Nephron (organoid): ENCODE results near the gene TMEM61.

ENCODE experiments used
- H3K27ac Mint-ChIP-seq, 3 experiments: 2 replicates each; pipeline ENCODE4 v1.8.0; 2020; ENCODE audit warnings: mixed read lengths in 3 of 3, mild to moderate bottlenecking in 2 of 3, moderate library complexity in 1 of 3
- H3K27me3 Mint-ChIP-seq: 2 replicates; pipeline ENCODE4 v1.8.0; 2021; ENCODE audit warnings: low read depth, mild to moderate bottlenecking, moderate library complexity, mixed read lengths
- H3K36me3 Mint-ChIP-seq: 2 replicates; pipeline ENCODE4 v1.8.0; 2020; ENCODE audit warnings: low read depth, mixed read lengths
- H3K4me1 Mint-ChIP-seq: 2 replicates; pipeline ENCODE4 v1.8.0; 2020; ENCODE audit warnings: mixed read lengths
- H3K4me3 Mint-ChIP-seq, 3 experiments: 2 replicates each; pipeline ENCODE4 v1.8.0; 2020; ENCODE audit warnings: mild to moderate bottlenecking in 3 of 3, mixed read lengths in 3 of 3, moderate library complexity in 2 of 3
- H3K9me3 Mint-ChIP-seq: 2 replicates; pipeline ENCODE4 v1.8.0; 2020; ENCODE audit warnings: mixed read lengths
- TF ChIP-seq, protein P1 (sequence below), 3 experiments: fragments of 200-600 bp; sonication (generic); IDR thresholded peaks; one replicate each; pipeline ENCODE4 v1.5.0; 2021; ENCODE audit warnings: antibody characterized with exemption in 3 of 3; ENCODE audit not compliant: unreplicated experiment in 3 of 3

The TMEM61 gene

DNA sequence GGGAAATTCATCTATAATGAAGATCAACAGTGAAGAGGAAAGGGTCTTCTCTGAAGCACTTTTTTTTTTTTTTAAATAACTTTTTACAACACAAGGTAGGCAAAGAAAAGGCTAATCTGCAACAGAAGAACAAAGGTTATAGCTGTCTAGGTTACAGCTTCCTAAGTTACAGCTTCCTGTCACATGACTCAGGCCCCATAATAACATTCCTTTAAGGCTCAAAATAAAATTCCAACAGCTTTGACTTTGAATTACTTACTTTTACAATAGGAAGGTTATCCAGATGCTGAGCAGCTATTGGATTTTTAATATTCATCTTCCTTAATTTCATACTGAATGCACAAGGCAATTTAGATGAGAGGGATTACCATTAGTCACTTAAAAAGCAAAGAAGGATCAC lies 40.4 kb upstream of the TMEM61 start:
- H3K9me3 Mint-ChIP-seq = peaks cover 2% of the 10 kb centered on the region
- H3K4me1 Mint-ChIP-seq = peaks cover 36% of the 10 kb centered on the region
- H3K27me3 Mint-ChIP-seq = peaks cover 4% of the 10 kb centered on the region
- peak overlapping the region in 2 of 3 experiments; percentile 39 to 82 for H3K27ac Mint-ChIP-seq
- no peak overlapping the region for H3K4me3 Mint-ChIP-seq
- H3K36me3 Mint-ChIP-seq = no peaks in the 10 kb centered on the region
- TF ChIP-seq, protein P1, sequence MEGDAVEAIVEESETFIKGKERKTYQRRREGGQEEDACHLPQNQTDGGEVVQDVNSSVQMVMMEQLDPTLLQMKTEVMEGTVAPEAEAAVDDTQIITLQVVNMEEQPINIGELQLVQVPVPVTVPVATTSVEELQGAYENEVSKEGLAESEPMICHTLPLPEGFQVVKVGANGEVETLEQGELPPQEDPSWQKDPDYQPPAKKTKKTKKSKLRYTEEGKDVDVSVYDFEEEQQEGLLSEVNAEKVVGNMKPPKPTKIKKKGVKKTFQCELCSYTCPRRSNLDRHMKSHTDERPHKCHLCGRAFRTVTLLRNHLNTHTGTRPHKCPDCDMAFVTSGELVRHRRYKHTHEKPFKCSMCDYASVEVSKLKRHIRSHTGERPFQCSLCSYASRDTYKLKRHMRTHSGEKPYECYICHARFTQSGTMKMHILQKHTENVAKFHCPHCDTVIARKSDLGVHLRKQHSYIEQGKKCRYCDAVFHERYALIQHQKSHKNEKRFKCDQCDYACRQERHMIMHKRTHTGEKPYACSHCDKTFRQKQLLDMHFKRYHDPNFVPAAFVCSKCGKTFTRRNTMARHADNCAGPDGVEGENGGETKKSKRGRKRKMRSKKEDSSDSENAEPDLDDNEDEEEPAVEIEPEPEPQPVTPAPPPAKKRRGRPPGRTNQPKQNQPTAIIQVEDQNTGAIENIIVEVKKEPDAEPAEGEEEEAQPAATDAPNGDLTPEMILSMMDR (IDR thresholded peaks at IDR 0.05; ENCODE audit: unreplicated experiment in 3 of 3) = no peak

DNA sequence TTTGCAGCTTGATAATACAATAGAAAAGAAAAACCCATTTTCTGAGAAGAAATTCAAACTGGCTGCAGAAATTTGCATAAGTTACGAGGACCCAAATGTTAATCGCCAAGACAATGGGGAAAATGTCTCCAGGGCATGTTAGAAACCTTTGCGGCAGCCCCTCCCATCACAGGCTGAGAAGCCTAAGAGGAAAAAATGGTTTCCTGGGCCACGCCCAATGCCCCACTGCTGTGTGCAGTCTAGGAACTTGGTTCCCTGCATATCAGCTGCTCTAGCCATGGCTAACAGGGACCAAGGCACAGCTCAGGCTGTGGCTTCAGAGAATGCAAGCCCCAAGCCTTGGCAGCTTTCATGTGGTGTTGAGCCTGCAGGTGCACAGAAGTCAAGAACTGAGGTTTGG lies 37.5 kb upstream of the TMEM61 start:
- TF ChIP-seq, protein P1 (IDR thresholded peaks at IDR 0.05; ENCODE audit: unreplicated experiment in 3 of 3) = no peak
- Mint-ChIP-seq H3K27ac (no peak overlapping the region), H3K4me3 (no peak overlapping the region), H3K36me3 (no peaks in the 10 kb centered on the region), H3K9me3 (peaks cover 2% of the 10 kb centered on the region), H3K27me3 (peaks cover 7% of the 10 kb centered on the region), H3K4me1 (peaks cover 19% of the 10 kb centered on the region)

DNA sequence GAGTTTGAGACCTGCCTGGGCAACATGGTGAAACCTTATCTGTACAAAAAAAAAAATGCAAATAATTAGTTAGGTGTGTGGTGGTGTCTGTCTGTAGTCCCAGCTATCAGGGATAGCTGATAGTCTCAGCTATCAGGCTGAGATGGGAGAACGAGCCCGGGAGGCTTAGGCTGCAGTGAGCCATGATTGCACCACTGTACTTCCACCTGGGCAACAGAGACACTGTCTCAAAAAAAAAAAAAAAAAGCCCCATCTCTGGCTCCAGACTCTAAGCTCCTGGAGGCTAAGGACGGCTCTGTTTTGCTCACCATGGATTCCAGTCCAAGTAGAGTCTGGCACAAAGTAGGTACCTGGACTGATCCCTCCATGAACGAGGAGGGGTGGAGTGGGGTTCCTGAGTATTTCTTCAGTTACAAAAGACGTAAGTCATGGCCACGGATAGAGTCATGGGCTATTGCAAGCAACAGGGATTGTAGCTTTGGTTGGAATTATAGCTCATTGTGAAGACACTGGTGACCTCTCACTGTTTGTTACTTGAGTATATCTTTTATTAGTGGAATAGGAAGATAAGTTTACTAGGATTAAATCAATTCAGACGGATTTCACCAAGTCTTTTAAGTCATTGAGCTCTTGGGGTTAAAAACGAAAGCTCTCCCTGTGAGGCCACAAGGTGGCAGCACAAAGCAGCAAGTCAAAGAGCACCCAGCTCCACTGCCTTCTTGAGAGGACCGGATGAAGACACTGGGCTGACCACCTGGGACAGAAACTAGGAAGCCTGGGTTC lies 35.6 kb upstream of the TMEM61 start:
- Mint-ChIP-seq H3K27ac (peak overlapping the region in 1 of 3 experiments; percentile 69), H3K27me3 (peaks cover 14% of the 10 kb centered on the region), H3K36me3 (no peaks in the 10 kb centered on the region), H3K4me3 (no peak overlapping the region), H3K4me1 (peaks cover 11% of the 10 kb centered on the region), H3K9me3 (no peaks in the 10 kb centered on the region)
- TF ChIP-seq, protein P1 (IDR thresholded peaks at IDR 0.05; ENCODE audit: unreplicated experiment in 3 of 3) = peak; percentile 82 to 84 (median 82)

DNA sequence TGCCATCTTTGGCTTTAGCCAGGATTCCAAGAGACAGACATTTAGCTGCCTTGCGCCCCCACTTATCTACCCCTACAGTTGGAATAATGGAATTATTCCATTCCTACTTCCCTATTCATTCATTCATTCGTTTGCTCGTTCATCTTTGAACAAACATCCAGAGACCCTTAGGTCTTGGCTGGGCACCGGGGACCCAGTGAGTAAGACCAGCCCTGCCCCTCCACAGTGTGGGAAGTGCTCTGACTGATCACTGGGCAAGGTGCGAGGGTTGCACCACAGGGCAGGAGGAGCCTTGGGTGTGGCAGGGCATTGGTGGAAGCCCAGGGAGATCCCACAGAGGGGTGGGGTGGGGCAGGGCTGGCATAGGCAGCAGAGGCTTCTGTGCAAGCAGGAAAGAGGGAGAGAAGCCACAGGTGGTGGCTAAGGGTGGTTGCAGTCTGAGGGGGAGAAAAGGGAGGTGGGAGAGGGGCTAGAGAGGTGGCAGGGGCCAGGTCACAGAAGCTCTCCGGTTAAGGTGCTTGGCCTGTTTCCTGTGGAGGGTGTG lies 35.0 kb upstream of the TMEM61 start:
- Mint-ChIP-seq H3K4me1 (peaks cover 13% of the 10 kb centered on the region), H3K27me3 (peaks cover 14% of the 10 kb centered on the region), H3K4me3 (no peak overlapping the region), H3K9me3 (no peaks in the 10 kb centered on the region), H3K36me3 (no peaks in the 10 kb centered on the region), H3K27ac (peak overlapping the region in 1 of 3 experiments; percentile 69)
- TF ChIP-seq, protein P1 (IDR thresholded peaks at IDR 0.05; ENCODE audit: unreplicated experiment in 3 of 3) = peak in 1 of 3 experiments; percentile 3

DNA sequence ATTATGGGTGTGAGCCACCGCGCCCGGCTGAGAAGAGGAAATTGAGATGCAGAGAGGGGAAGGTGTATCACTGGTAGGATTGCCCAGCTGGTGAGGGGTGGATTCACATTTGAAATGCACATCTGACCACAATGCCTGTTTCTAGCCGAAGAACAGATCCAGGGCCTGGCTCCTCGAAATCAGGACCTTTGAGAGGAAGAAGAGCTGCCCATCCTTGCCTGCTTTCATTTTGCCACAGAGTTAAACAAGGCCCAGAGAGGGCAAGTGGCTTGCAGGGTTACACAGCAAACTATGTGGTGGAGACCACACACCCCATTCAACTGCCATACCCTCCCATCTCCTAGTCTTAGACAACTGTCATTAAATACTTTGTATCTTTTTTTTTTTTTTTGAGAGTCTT lies 32.9 kb upstream of the TMEM61 start:
- Mint-ChIP-seq H3K27me3 (peaks cover 14% of the 10 kb centered on the region), H3K4me1 (peaks cover 18% of the 10 kb centered on the region), H3K9me3 (no peaks in the 10 kb centered on the region), H3K4me3 (no peak overlapping the region), H3K27ac (no peak overlapping the region), H3K36me3 (no peaks in the 10 kb centered on the region)
- TF ChIP-seq, protein P1 (IDR thresholded peaks at IDR 0.05; ENCODE audit: unreplicated experiment in 3 of 3) = no peak
